DOHH2 (cell line): ENCODE results near the gene BTRC.
"Not testable (repeated sequence)": the region's sequence is repeated elsewhere in the genome, so short reads cannot be mapped to it uniquely, and the experiment has no call there.

ENCODE experiments used
- H3F3A ChIP-seq: fragments of 200-600 bp; sonication (generic), shearing (Covaris generic); 2 replicates; pipeline ENCODE4 v1.6.0; 2016; ENCODE audit warnings: antibody characterized with exemption, mild to moderate bottlenecking; ENCODE audit not compliant: control insufficient read depth, insufficient read depth
- H3K27ac ChIP-seq: fragments of 200-600 bp; sonication (generic); 2 replicates; pipeline ENCODE4 v1.5.1; 2014; ENCODE audit warnings: low read depth, mild to moderate bottlenecking, low read length, moderate library complexity
- H3K27me3 ChIP-seq: fragments of 200-600 bp; sonication (generic); 2 replicates; pipeline ENCODE4 v1.6.1; 2014; ENCODE audit warnings: mild to moderate bottlenecking, low read length, mixed read lengths; ENCODE audit not compliant: control insufficient read depth
- H3K36me3 ChIP-seq: fragments of 200-600 bp; sonication (generic); 2 replicates; pipeline ENCODE4 v1.6.1; 2014; ENCODE audit warnings: mild to moderate bottlenecking, low read length, moderate library complexity, mixed read lengths; ENCODE audit not compliant: control insufficient read depth
- H3K4me1 ChIP-seq: fragments of 200-600 bp; sonication (generic); 2 replicates; pipeline ENCODE4 v1.6.1; 2014; ENCODE audit warnings: mild to moderate bottlenecking, low read length, mixed read lengths; ENCODE audit not compliant: control insufficient read depth
- H3K4me2 ChIP-seq: fragments of 200-600 bp; sonication (generic); 2 replicates; pipeline ENCODE4 v1.6.0; 2014; ENCODE audit warnings: mild to moderate bottlenecking, low read length, moderate library complexity
- H3K4me3 ChIP-seq: fragments of 200-600 bp; sonication (generic); 2 replicates; pipeline ENCODE4 v1.5.1; 2014; ENCODE audit warnings: mild to moderate bottlenecking, low read length, mixed read lengths
- H3K79me2 ChIP-seq: fragments of 200-600 bp; sonication (generic); 2 replicates; pipeline ENCODE4 v1.6.1; 2014; ENCODE audit warnings: mild to moderate bottlenecking, low read length, mixed read lengths; ENCODE audit not compliant: control insufficient read depth
- H3K9me2 ChIP-seq: fragments of 200-600 bp; sonication (generic); replicated peaks from 2 replicates; pipeline ENCODE4 v1.6.1; 2014; ENCODE audit warnings: mild to moderate bottlenecking, low read length, mixed read lengths; ENCODE audit not compliant: control insufficient read depth
- H3K9me3 ChIP-seq: fragments of 200-600 bp; sonication (generic); 2 replicates; pipeline ENCODE4 v1.6.1; 2014; ENCODE audit warnings: antibody characterized with exemption, low read length, mixed read lengths; ENCODE audit not compliant: control insufficient read depth, insufficient read depth
- H4K20me1 ChIP-seq: fragments of 200-600 bp; sonication (generic); 2 replicates; pipeline ENCODE4 v1.6.0; 2014; ENCODE audit warnings: low read depth, mild to moderate bottlenecking, antibody characterized with exemption, low read length, moderate library complexity; ENCODE audit not compliant: control insufficient read depth, insufficient read depth
- EZH2phosphoT487 ChIP-seq: fragments of 200-600 bp; sonication (generic); IDR thresholded peaks from 2 replicates; pipeline ENCODE4 v1.6.1; 2017; ENCODE audit warnings: borderline replicate concordance, mild to moderate bottlenecking, antibody characterized with exemption, low read length, moderate library complexity, mixed read lengths
- TF ChIP-seq, protein P1 (sequence below): fragments of 200-600 bp; sonication (generic); IDR thresholded peaks from one replicate; pipeline ENCODE4 v1.5.1; 2014; ENCODE audit warnings: antibody characterized with exemption, mild to moderate bottlenecking, low read depth, low read length; ENCODE audit not compliant: poor library complexity, severe bottlenecking

Gene BTRC

DNA sequence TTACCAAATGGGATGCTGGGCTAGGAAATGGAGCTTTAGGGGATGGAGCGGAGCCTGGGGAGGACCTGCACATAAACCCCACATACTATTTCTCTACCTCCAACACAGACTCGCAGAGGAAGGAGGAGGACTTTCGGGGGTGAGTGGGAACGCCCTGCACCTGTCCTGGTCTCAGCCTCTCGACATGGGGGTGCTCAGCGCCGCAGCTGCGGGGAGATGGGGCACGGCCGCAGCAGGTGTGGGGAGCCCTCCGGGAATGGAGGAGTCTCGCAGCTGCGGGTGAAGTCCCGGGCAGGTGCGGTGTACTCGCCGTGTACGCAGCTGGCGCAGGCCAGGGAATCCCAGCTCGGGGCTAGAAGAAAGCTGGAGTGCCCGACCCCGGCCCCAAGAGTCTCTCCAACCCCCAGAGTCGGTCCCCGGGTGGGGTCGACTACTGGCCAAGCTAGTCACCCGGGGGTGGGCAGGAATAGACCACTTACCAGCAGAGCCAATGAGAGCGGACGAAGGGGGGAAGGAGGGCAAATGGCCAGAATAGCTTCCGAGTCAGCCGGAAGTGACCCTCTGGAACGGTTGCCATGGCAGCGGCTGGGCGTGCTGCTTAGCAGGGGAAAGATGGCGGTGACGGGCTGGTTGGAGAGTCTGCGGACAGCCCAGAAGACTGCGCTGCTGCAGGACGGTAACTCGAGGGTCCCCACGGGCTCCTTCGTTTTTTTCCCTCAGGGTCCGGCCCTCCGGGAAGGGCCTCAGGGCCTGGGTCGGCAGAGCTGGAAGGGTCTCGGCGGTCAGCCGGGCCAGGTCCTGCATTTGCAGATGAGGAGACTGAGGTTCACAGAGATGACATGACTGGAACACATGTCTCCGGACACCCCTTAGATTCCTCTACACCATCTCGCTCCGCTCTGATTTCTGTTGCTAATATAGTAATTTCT lies 234.0 kb downstream of the BTRC start, which contains the start of the genes DPCD and POLL:
TSS of gene DPCD (plus strand) at position 597 of the 929 bp plus-strand sequence. CDS start at position 613, 16 bp downstream.
TSS of gene POLL (minus strand) at position 533 of the 929 bp plus-strand sequence. CDS start 897 bp downstream, outside the sequence.
- Histone ChIP-seq H3K27ac (peak within 1 kb of the TSS; percentile 29; the same call in 1 of the 2 replicates), H3K4me3 (peak within 1 kb of the TSS; percentile 95), H3K9me3 (no peaks in the 10 kb centered on the region), H3K36me3 (peaks cover 16% of the 10 kb centered on the region), H4K20me1 (no peaks in the 10 kb centered on the region), H3K4me2 (peak within 1 kb of the TSS; percentile 94), H3F3A (no peaks in the 10 kb centered on the region), H3K79me2 (peaks cover 13% of the 10 kb centered on the region), H3K27me3 (no peaks in the 10 kb centered on the region), H3K9me2 (no peaks in the 10 kb centered on the region), H3K4me1 (peaks cover 25% of the 10 kb centered on the region)
- TF ChIP-seq, protein P1, sequence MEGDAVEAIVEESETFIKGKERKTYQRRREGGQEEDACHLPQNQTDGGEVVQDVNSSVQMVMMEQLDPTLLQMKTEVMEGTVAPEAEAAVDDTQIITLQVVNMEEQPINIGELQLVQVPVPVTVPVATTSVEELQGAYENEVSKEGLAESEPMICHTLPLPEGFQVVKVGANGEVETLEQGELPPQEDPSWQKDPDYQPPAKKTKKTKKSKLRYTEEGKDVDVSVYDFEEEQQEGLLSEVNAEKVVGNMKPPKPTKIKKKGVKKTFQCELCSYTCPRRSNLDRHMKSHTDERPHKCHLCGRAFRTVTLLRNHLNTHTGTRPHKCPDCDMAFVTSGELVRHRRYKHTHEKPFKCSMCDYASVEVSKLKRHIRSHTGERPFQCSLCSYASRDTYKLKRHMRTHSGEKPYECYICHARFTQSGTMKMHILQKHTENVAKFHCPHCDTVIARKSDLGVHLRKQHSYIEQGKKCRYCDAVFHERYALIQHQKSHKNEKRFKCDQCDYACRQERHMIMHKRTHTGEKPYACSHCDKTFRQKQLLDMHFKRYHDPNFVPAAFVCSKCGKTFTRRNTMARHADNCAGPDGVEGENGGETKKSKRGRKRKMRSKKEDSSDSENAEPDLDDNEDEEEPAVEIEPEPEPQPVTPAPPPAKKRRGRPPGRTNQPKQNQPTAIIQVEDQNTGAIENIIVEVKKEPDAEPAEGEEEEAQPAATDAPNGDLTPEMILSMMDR: no peak
- TF ChIP-seq EZH2phosphoT487: no peak

DNA sequence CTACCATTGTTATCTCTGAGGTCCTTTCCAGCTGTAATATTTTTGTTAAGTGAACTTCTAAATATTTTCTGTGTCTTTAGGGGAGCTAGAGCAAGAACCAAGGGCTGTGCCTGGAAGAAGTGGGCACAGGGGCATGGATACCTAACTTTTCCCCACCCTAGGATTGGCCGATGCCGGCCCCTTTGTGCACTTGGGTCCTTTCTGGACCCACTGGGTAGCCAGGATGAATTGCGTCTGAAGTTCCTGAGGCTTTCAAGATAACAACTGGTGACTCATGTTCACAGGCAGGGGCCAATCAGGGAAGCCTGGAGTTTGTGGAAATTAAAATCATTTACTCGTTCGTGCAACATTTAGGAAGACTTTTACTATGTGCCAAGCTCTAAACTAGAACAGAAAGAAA lies 234.9 kb downstream of the BTRC start:
- Histone ChIP-seq H3K9me3 (no peaks in the 10 kb centered on the region), H3K9me2 (no peaks in the 10 kb centered on the region), H4K20me1 (no peaks in the 10 kb centered on the region), H3K36me3 (peaks cover 11% of the 10 kb centered on the region), H3K27me3 (no peaks in the 10 kb centered on the region), H3F3A (no peaks in the 10 kb centered on the region), H3K27ac (no peak overlapping the region), H3K4me2 (peak overlapping the region; percentile 94), H3K4me1 (peaks cover 34% of the 10 kb centered on the region), H3K79me2 (peaks cover 13% of the 10 kb centered on the region), H3K4me3 (peak overlapping the region; percentile 95)
- no peak for TF ChIP-seq EZH2phosphoT487
- TF ChIP-seq, protein P1: no peak

DNA sequence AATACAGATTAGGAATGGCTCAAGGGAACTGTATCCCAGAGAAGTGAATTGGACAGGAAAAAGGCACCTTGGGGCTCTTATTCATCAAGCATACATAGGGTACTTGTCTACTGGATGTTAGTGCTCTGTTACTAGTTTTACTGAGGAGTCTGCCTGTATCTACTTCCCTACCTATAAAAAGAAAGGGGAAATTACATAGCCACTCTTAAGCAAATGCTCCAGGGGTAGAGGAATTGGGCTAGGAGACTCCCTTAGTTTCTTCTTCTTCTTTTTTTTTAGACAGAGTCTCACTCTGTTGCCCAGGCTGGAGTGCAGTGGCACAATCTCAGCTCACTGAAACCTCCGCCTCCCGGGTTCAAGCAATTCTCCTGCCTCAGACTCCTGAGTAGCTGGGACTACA lies 239.4 kb downstream of the BTRC start:
- not testable (repeated sequence) for H3K36me3 ChIP-seq, H3K9me3 ChIP-seq, H3F3A ChIP-seq, H3K27me3 ChIP-seq, H4K20me1 ChIP-seq, H3K79me2 ChIP-seq, H3K9me2 ChIP-seq
- Histone ChIP-seq H3K4me2 (peak overlapping the region; percentile 76), H3K4me3 (peak overlapping the region; percentile 48), H3K27ac (peak overlapping the region; percentile 29), H3K4me1 (peaks cover 25% of the 10 kb centered on the region)
